NT2/D1 (cell line): ENCODE data around the gene LAPTM4A.

Source experiments
- DNase-seq: peaks from one replicate; pipeline ENCODE4 v3.0.0-alpha.2; 2011; ENCODE audit warnings: low read depth, low spot score
- H3K27me3 ChIP-seq: 2 replicates; pipeline ENCODE4 v1.6.0; 2011; ENCODE audit warnings: mild to moderate bottlenecking; ENCODE audit not compliant: insufficient read length, insufficient read depth
- H3K36me3 ChIP-seq: 2 replicates; pipeline ENCODE4 v1.6.1; 2011; ENCODE audit warnings: mild to moderate bottlenecking, low read length, mixed read lengths; ENCODE audit not compliant: insufficient read depth, insufficient read length
- H3K4me1 ChIP-seq: 2 replicates; pipeline ENCODE4 v1.5.1; 2011; ENCODE audit not compliant: insufficient read depth, insufficient read length
- H3K4me3 ChIP-seq: 2 replicates; pipeline ENCODE4 v1.5.1; 2011; ENCODE audit warnings: low read depth; ENCODE audit not compliant: insufficient read length
- H3K9ac ChIP-seq: 2 replicates; pipeline ENCODE4 v1.6.0; 2011; ENCODE audit warnings: low read depth; ENCODE audit not compliant: insufficient read length
- H3K9me3 ChIP-seq: 2 replicates; pipeline ENCODE4 v1.5.1; 2011; ENCODE audit warnings: mild to moderate bottlenecking, low read length; ENCODE audit not compliant: insufficient read depth
- SUZ12 ChIP-seq: IDR thresholded peaks from 2 replicates; pipeline ENCODE4 v1.6.1; 2011; ENCODE audit not compliant: insufficient read length, insufficient read depth; ENCODE audit errors: extremely low read depth
- YY1 ChIP-seq: IDR thresholded peaks from 2 replicates; pipeline ENCODE4 v1.6.1; 2011; ENCODE audit not compliant: insufficient read length, insufficient read depth
- ZNF274 ChIP-seq: IDR thresholded peaks from 2 replicates; pipeline ENCODE4 v1.6.1; 2011; ENCODE audit warnings: mild to moderate bottlenecking, low read depth, low read length

Gene LAPTM4A

DNA sequence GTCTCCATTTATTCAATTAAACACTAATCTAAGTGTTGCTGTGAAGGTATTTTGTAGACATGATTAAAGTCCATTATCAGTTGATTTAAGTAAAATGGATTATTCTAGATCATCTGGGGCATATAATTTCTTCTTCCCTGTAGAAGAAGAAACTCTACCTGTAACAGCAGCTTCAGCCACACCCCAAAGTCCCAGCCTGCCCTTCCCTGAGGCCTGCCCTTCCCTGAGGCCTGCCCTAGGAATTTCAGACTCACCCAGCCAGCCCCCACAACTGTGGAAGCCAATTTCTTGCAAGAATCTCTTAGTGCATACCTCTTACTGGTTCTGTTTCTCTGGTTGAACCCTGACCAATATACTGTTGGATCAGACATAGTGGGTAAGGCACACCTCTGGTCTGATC is 13.4 kb upstream of the LAPTM4A start:
- no peaks in the 10 kb centered on the region for H3K27me3 ChIP-seq
- DNase-seq = no peak
- no peaks in the 10 kb centered on the region for H3K9me3 ChIP-seq
- no peaks in the 10 kb centered on the region for H3K36me3 ChIP-seq
- H3K9ac ChIP-seq = no peak overlapping the region
- H3K4me3 ChIP-seq = no peak overlapping the region
- no peaks in the 10 kb centered on the region for H3K4me1 ChIP-seq
- TF ChIP-seq YY1 = no peak
- no peak for TF ChIP-seq SUZ12
- TF ChIP-seq ZNF274 = no peak

DNA sequence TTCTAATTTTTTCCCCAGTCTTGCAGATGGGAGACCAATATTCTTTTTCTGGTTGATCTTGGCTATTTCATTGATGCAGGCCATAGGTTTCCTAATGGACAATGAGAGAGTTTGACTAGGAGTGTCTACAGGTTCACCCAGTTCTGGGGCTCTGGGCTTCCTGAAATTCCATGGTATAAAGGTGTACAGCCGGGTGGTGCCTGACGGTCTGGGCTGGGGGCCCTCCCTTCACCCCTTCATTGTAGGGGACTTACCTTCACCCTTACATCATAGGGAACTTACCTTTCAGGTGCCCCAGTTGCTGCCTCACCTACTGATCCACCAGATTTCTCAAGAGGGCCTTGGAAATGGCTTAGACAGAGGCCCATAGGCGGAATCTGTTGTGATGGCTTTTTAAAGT is 13.0 kb upstream of the LAPTM4A start:
- no peak for TF ChIP-seq YY1
- no peak for TF ChIP-seq SUZ12
- TF ChIP-seq ZNF274 = no peak
- H3K9me3 ChIP-seq = no peaks in the 10 kb centered on the region
- H3K9ac ChIP-seq = no peak overlapping the region
- no peaks in the 10 kb centered on the region for H3K4me1 ChIP-seq
- no peaks in the 10 kb centered on the region for H3K36me3 ChIP-seq
- H3K27me3 ChIP-seq = no peaks in the 10 kb centered on the region
- no peak overlapping the region for H3K4me3 ChIP-seq
- no peak for DNase-seq

DNA sequence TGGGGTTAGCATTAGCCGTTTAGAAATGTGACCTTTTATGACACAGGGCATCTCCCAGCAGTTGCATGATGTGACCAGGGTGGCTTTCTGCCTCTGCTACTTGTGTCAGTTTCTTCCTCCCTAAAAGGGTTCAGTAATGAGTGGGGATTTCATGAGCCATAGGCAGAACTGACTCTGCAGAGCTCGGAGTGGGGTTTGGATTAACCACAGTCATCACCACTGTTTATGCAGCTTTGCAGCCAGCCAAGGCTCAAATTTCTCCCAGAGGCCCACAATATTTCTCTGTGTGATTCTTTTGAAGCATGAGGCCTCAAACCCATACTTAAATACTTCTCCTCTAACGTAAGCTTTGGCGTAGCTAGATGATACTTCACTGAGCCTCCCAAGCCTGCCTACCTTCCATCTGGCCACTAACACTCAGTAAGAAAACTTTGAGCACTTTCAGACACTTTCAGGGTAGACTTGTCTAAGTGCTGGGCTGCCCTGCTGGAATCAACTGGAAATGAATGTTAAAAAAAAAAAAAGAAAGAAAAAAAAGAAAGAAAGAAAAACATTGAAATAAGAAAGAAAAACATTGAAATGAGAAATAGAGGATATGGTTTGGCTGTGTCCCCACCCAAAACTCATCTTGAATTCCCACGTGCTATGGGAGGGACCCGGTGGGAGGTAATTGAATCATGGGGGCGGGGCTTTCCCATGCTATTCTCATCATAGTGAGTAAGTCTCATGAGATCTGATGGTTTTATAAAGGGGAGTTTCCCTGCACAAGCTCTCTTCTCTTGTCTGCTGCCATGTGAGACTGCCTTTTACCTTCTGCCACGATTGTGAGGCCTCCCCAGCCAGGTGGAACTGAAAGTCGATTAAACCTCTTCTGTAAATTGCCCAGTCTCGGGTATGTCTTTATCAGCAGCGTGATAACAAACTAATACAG is 11.5 kb upstream of the LAPTM4A start:
- TF ChIP-seq YY1 = no peak
- TF ChIP-seq SUZ12 = no peak
- no peak for TF ChIP-seq ZNF274
- Histone ChIP-seq H3K27me3 (no peaks in the 10 kb centered on the region), H3K36me3 (no peaks in the 10 kb centered on the region), H3K9me3 (no peaks in the 10 kb centered on the region), H3K4me3 (no peak overlapping the region), H3K4me1 (no peaks in the 10 kb centered on the region), H3K9ac (no peak overlapping the region)
- no peak for DNase-seq

DNA sequence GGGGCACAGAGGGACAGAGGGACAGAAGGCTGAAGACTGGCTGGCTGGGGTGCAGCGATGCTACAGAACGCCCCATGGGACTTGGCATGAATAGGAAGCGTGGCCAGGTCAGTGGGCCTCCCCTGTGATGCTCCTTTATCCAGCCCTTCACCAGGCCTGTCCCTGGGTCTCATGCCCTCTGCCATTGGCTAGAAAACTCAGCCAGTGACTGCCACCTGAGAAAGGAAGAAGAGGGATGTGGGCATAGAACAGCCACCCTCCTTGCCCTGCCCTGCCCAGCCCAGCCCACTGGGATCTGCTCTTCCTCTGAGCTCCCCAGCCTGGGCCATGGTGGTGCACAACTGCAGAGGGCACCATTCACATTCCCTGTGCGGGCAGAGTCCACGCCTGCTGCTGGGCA is 10.5 kb upstream of the LAPTM4A start:
- H3K9me3 ChIP-seq = no peaks in the 10 kb centered on the region
- TF ChIP-seq ZNF274 (no peak), SUZ12 (no peak), YY1 (no peak)
- H3K27me3 ChIP-seq = no peaks in the 10 kb centered on the region
- H3K4me1 ChIP-seq = no peaks in the 10 kb centered on the region
- no peaks in the 10 kb centered on the region for H3K36me3 ChIP-seq
- H3K4me3 ChIP-seq = no peak overlapping the region
- H3K9ac ChIP-seq = no peak overlapping the region
- DNase-seq = no peak

DNA sequence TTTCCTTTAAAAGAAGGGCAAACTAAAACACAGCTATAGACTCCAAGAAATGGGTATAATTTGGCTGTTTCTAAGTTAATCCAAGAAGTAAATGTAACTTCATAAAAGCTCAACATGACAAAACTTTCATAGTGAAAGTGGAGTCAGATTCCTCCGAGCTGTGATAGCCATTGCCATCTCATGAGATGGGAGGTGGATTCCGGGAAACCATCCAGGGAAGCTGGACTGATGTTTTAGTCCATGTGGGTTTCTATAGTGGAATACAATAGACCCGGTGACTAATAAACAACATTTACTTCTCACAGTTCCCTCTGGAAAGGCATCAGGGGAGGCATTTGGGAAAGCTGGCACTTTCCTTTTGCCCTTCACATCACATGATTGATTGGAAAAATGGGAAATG is 10.0 kb upstream of the LAPTM4A start:
- H3K27me3 ChIP-seq = no peaks in the 10 kb centered on the region
- no peaks in the 10 kb centered on the region for H3K36me3 ChIP-seq
- no peak for DNase-seq
- H3K4me1 ChIP-seq = no peaks in the 10 kb centered on the region
- TF ChIP-seq YY1 (no peak), ZNF274 (no peak), SUZ12 (no peak)
- H3K9me3 ChIP-seq = no peaks in the 10 kb centered on the region
- no peak overlapping the region for H3K9ac ChIP-seq
- no peak overlapping the region for H3K4me3 ChIP-seq

DNA sequence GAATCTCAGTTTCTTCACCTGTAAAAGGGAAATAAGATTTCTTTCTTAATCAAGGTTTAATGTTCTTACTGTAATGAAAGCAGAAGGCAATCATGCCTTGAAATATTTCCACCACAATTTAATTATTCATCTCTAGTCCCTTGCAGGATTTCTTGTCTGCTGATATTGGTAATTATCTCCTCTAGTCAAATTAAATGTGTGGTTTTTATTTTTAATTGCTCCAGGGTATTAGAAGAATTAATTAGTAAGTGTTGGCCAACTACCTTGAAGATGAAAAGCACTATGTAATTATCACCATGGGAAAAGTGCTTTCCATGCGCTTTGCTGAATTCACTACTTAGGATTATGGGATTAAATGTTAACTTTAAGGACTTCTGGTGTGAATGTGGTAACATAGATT is 8.7 kb upstream of the LAPTM4A start:
- no peaks in the 10 kb centered on the region for H3K4me1 ChIP-seq

DNA sequence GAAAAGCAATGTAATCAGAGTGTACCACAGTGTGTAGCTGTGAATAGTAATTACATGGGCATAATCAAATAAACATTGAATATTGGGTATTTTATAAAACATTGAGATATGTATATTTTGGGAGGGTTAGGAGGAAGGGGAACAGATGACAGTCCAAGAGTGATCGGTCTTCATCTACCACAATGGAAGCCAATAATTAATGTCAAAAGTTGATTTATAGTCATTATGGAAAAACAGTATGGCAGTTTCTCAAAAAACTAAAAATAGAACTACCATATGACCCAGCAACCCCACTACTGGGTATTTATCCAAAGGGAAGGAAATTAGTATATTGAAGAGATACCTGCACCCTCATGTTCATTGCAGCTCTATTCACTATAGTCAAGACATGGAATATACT is 5.8 kb upstream of the LAPTM4A start:
- H3K9me3 ChIP-seq = no peaks in the 10 kb centered on the region
- no peaks in the 10 kb centered on the region for H3K36me3 ChIP-seq
- TF ChIP-seq SUZ12 = no peak
- no peak for TF ChIP-seq ZNF274
- TF ChIP-seq YY1 = no peak
- no peaks in the 10 kb centered on the region for H3K4me1 ChIP-seq
- no peaks in the 10 kb centered on the region for H3K27me3 ChIP-seq
- DNase-seq = no peak
- H3K4me3 ChIP-seq = no peak overlapping the region
- no peak overlapping the region for H3K9ac ChIP-seq

More for the DNA sequence above, 8.7 kb upstream of the LAPTM4A start:
- H3K4me3 ChIP-seq = no peak overlapping the region
- no peaks in the 10 kb centered on the region for H3K9me3 ChIP-seq
- no peaks in the 10 kb centered on the region for H3K36me3 ChIP-seq
- H3K9ac ChIP-seq = no peak overlapping the region
- TF ChIP-seq ZNF274 (no peak), YY1 (no peak), SUZ12 (no peak)
- no peaks in the 10 kb centered on the region for H3K27me3 ChIP-seq
- no peak for DNase-seq
